ENCODE data around the gene PTPRG.

GRCh38 chr3:61573441-61573840 is 12.1 kb downstream of the PTPRG start:
- TF ChIP-seq GATA1 (IDR thresholded peaks at IDR 0.05; ENCODE audit: low read depth, low read length): no peak
- TF ChIP-seq POLR2A (IDR thresholded peaks at IDR 0.05; ENCODE audit: low read length): no peak
